OCI-LY7 (cell line): Measurements from ENCODE around the gene FHOD3.

ENCODE experiments used
- CTCF ChIP-seq: fragments of 200-600 bp; sonication (generic); conservative IDR thresholded peaks from 2 replicates; pipeline ENCODE4 v1.5.1; 2014; ENCODE audit warnings: mild to moderate bottlenecking, antibody characterized with exemption, low read length, moderate library complexity, mixed read lengths
- EZH2phosphoT487 ChIP-seq: fragments of 200-600 bp; sonication (generic); IDR thresholded peaks from 2 replicates; pipeline ENCODE4 v1.6.1; 2018; ENCODE audit warnings: low read depth, borderline replicate concordance, mild to moderate bottlenecking, mixed run types, antibody characterized with exemption, low read length, moderate library complexity, mixed read lengths

GRCh38 chr18:36625386-36625785 is 327.9 kb downstream of the FHOD3 start:
- TF ChIP-seq CTCF: no peak
- TF ChIP-seq EZH2phosphoT487: no peak
